KMS-11 (cell line): Measurements from ENCODE around the gene FYN.

Experiments
- H2AFZ ChIP-seq: fragments of 200-600 bp; sonication (generic); 2 replicates; pipeline ENCODE4 v1.6.1; 2016; ENCODE audit warnings: antibody characterized with exemption, mixed run types, low read depth
- H3K27ac ChIP-seq: fragments of 200-600 bp; sonication (generic); 2 replicates; pipeline ENCODE4 v1.6.1; 2016; ENCODE audit warnings: mild to moderate bottlenecking, mixed run types
- H3K27me3 ChIP-seq: fragments of 200-600 bp; sonication (generic); 2 replicates; pipeline ENCODE4 v1.6.1; 2017; ENCODE audit warnings: mild to moderate bottlenecking, low read depth, mixed run types, moderate library complexity; ENCODE audit not compliant: insufficient read depth
- H3K36me3 ChIP-seq: fragments of 200-600 bp; sonication (generic); 2 replicates; pipeline ENCODE4 v1.6.1; 2017; ENCODE audit warnings: mild to moderate bottlenecking, mixed run types; ENCODE audit not compliant: insufficient read depth
- H3K4me1 ChIP-seq: fragments of 200-600 bp; sonication (generic); 2 replicates; pipeline ENCODE4 v1.6.1; 2016; ENCODE audit warnings: mild to moderate bottlenecking, low read depth, mixed run types; ENCODE audit not compliant: poor library complexity, severe bottlenecking
- H3K4me2 ChIP-seq: fragments of 200-600 bp; sonication (generic); 2 replicates; pipeline ENCODE4 v1.7.0; 2016; ENCODE audit warnings: mild to moderate bottlenecking, mixed run types
- H3K4me3 ChIP-seq: fragments of 200-600 bp; sonication (generic); IDR thresholded peaks from 2 replicates; pipeline ENCODE4 v1.6.1; 2017; ENCODE audit warnings: low read depth, low read length, mixed read lengths; ENCODE audit not compliant: insufficient read depth
- H3K79me2 ChIP-seq: fragments of 200-600 bp; sonication (generic); 2 replicates; pipeline ENCODE4 v1.6.1; 2016; ENCODE audit warnings: low read depth, mixed run types; ENCODE audit not compliant: insufficient read depth
- H3K9ac ChIP-seq: fragments of 200-600 bp; sonication (generic); 2 replicates; pipeline ENCODE4 v1.6.1; 2016; ENCODE audit warnings: mild to moderate bottlenecking, mixed run types
- H4K20me1 ChIP-seq: fragments of 200-600 bp; sonication (generic); 2 replicates; pipeline ENCODE4 v1.6.1; 2016; ENCODE audit warnings: mild to moderate bottlenecking, mixed run types; ENCODE audit not compliant: insufficient read depth
- CTCF ChIP-seq: fragments of 200-600 bp; sonication (generic); conservative IDR thresholded peaks from 2 replicates; pipeline ENCODE4 v1.6.1; 2017; ENCODE audit warnings: low read depth, mild to moderate bottlenecking, antibody characterized with exemption, low read length, moderate library complexity, mixed read lengths

The FYN gene

GRCh38 chr6:111775145-111775922, 97.9 kb downstream of the FYN start:
- no peak overlapping the region for H3K27ac ChIP-seq
- peaks cover 19% of the 10 kb centered on the region for H3K4me1 ChIP-seq
- no peak overlapping the region for H2AFZ ChIP-seq
- no peaks in the 10 kb centered on the region for H4K20me1 ChIP-seq
- TF ChIP-seq CTCF: no peak
- no peak overlapping the region for H3K9ac ChIP-seq
- no peaks in the 10 kb centered on the region for H3K36me3 ChIP-seq
- no peak overlapping the region for H3K4me2 ChIP-seq
- H3K79me2 ChIP-seq: no peaks in the 10 kb centered on the region
- no peaks in the 10 kb centered on the region for H3K27me3 ChIP-seq
- H3K4me3 ChIP-seq: no peak overlapping the region

GRCh38 chr6:111774346-111774703, 98.9 kb downstream of the FYN start:
- Histone ChIP-seq H3K79me2 (no peaks in the 10 kb centered on the region), H3K4me2 (no peak overlapping the region), H3K27ac (no peak overlapping the region), H2AFZ (no peak overlapping the region), H3K27me3 (no peaks in the 10 kb centered on the region), H3K36me3 (no peaks in the 10 kb centered on the region), H3K4me3 (no peak overlapping the region), H4K20me1 (no peaks in the 10 kb centered on the region), H3K9ac (no peak overlapping the region), H3K4me1 (peaks cover 29% of the 10 kb centered on the region)
- no peak for TF ChIP-seq CTCF

- H3K4me3 ChIP-seq: no peak overlapping the region
- H3K27me3 ChIP-seq: no peaks in the 10 kb centered on the region
- H4K20me1 ChIP-seq: no peaks in the 10 kb centered on the region
- H3K9ac ChIP-seq: no peak overlapping the region
- TF ChIP-seq CTCF: no peak
- H3K4me2 ChIP-seq: no peak overlapping the region
- peaks cover 36% of the 10 kb centered on the region for H3K4me1 ChIP-seq
- H2AFZ ChIP-seq: no peak overlapping the region
- H3K27ac ChIP-seq: no peak overlapping the region
- no peaks in the 10 kb centered on the region for H3K79me2 ChIP-seq
- no peaks in the 10 kb centered on the region for H3K36me3 ChIP-seq
Observed at GRCh38 chr6:111773501-111774345, 99.5 kb downstream of the FYN start.

- Histone ChIP-seq H3K27ac (no peak overlapping the region), H4K20me1 (no peaks in the 10 kb centered on the region), H3K4me3 (no peak overlapping the region), H3K9ac (no peak overlapping the region), H2AFZ (no peak overlapping the region), H3K4me2 (no peak overlapping the region), H3K79me2 (no peaks in the 10 kb centered on the region), H3K4me1 (peaks cover 48% of the 10 kb centered on the region), H3K36me3 (no peaks in the 10 kb centered on the region), H3K27me3 (no peaks in the 10 kb centered on the region)
- TF ChIP-seq CTCF: no peak
Observed at GRCh38 chr6:111772381-111772780, 100.9 kb downstream of the FYN start.
